Heart left ventricle (tissue), 13 donors: Measurements from ENCODE around the gene STRADB.

ENCODE experiments used
- POLR2A ChIP-seq, 2 donors: fragments of 450-650 bp; IDR thresholded peaks; one replicate each; pipeline ENCODE4 v1.6.1; 2017; ENCODE audit warnings: antibody characterized with exemption in 2 of 2, mild to moderate bottlenecking in 2 of 2, moderate library complexity in 2 of 2
- TF ChIP-seq, protein P1 (sequence below), 12 donors: fragments of 200-600 bp; sonication (generic) in 4 of 12; IDR thresholded peaks; one replicate each; pipeline versions ENCODE4 v1.5.0 to v1.8.0; 2018 to 2022; ENCODE audit warnings: antibody characterized with exemption in 12 of 12, mild to moderate bottlenecking in 5 of 12
- donor health status: ischemic (EF 13 %, LVEDD 7.1; RV severe dilation, severe dysfunction).
- donor health status: DM: no; HTN: yes; CAD: no.
- donor health status: DM: no; HTN: no; CAD: no.
- donor health status: ischemic (EF 25% LVEDD 6.9; RV normal size, moderate dysfunction).
- donor health status: ischemic (EF 25% LVEDD 5.7; RV mildly dilated, moderate dysfunction).
- donor health status: ischemic (EF 35%, LVEDD 5.7; RV mildly dilated, moderate dysfunction).
- donor health status: nonischemic (EF 11% LVEDD 7.7; RV severe dilation, severe dysfunction).
- donor health status: DM: yes; HTN: yes; CAD: no.
- donor health status: PGD.
- donor health status: ischemic (EF 29% LVEDD 5.4; RV normal size, mild dysfunction).
- donor health status: nonischemic (EF 23%, LVEDD 6.1; RV moderate dilation, normal function).

DNA sequence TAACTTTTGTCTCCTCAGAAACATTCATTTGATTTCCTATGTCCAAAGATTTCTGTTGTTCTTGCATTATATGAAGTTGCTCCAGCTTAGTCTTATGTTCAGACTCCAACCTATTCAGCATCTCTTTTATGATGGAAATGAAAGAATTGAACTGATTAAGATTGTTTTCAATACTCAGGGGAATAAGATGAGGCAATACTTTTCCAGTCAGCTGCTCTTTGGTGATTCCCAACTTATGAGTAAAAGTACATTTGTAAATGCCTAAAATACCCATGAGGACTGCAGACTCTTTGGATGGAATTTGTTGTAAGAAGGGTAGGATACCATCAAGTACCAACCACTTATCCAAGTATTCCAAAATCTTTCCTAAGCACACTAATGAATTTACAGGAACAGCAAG is 40.1 kb upstream of the STRADB start:
- TF ChIP-seq, protein P1, sequence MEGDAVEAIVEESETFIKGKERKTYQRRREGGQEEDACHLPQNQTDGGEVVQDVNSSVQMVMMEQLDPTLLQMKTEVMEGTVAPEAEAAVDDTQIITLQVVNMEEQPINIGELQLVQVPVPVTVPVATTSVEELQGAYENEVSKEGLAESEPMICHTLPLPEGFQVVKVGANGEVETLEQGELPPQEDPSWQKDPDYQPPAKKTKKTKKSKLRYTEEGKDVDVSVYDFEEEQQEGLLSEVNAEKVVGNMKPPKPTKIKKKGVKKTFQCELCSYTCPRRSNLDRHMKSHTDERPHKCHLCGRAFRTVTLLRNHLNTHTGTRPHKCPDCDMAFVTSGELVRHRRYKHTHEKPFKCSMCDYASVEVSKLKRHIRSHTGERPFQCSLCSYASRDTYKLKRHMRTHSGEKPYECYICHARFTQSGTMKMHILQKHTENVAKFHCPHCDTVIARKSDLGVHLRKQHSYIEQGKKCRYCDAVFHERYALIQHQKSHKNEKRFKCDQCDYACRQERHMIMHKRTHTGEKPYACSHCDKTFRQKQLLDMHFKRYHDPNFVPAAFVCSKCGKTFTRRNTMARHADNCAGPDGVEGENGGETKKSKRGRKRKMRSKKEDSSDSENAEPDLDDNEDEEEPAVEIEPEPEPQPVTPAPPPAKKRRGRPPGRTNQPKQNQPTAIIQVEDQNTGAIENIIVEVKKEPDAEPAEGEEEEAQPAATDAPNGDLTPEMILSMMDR (IDR thresholded peaks at IDR 0.05): no peak
- TF ChIP-seq POLR2A (IDR thresholded peaks at IDR 0.05): no peak
